Spleen (tissue), 7 donors: ENCODE data around the gene SIDT1.

Source experiments
- POLR2A ChIP-seq, 3 donors: fragments of 450-650 bp; IDR thresholded peaks; one replicate each; pipeline ENCODE4 v1.5.1; 2017; ENCODE audit warnings: antibody characterized with exemption in 3 of 3, mild to moderate bottlenecking in 1 of 3
- TF ChIP-seq, protein P1 (sequence below), 11 experiments: fragments of 200-600 bp in 7 of 11; fragments of 450-650 bp in 4 of 11; sonication (generic) in 4 of 11; IDR thresholded peaks in 8 of 11; conservative IDR thresholded peaks in 3 of 11; 1 replicate in 7 of 11; 2 replicates in 4 of 11; pipeline versions ENCODE4 v1.4.0 to v1.8.0; 2016 to 2021; ENCODE audit warnings: antibody characterized with exemption in 11 of 11, inconsistent platforms in 4 of 11, mild to moderate bottlenecking in 1 of 11
- donor health status: DM: no; HTN: no; CAD: no; lungs with moderate emphysema.
- donor health status: DM: no; HTN: no; CAD: no.
- donor health status: DM: no; HTN: no; CAD: no.

DNA sequence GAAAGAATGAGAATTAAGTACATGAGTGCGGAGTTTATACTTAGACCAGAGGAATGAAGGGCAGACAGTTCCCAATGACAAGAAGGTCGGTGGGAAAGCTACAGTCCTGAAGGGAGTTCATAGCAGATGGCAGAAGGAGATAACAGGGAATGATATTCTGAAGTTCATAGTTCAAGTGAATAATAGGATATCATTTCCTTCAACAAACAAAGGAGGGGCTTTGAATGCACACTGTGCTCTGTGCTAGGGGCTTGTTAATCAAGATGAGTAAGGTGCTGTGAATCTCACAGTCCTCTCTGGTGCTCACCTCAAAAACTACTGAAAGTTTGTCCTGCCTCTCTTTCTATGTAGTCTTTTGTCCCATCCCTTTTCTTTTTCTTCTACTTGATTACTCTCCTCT is 41.9 kb downstream of the SIDT1 start:
- TF ChIP-seq, protein P1, sequence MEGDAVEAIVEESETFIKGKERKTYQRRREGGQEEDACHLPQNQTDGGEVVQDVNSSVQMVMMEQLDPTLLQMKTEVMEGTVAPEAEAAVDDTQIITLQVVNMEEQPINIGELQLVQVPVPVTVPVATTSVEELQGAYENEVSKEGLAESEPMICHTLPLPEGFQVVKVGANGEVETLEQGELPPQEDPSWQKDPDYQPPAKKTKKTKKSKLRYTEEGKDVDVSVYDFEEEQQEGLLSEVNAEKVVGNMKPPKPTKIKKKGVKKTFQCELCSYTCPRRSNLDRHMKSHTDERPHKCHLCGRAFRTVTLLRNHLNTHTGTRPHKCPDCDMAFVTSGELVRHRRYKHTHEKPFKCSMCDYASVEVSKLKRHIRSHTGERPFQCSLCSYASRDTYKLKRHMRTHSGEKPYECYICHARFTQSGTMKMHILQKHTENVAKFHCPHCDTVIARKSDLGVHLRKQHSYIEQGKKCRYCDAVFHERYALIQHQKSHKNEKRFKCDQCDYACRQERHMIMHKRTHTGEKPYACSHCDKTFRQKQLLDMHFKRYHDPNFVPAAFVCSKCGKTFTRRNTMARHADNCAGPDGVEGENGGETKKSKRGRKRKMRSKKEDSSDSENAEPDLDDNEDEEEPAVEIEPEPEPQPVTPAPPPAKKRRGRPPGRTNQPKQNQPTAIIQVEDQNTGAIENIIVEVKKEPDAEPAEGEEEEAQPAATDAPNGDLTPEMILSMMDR (IDR thresholded peaks at IDR 0.05 in 8 of 11, conservative IDR thresholded peaks at IDR 0.05 in 3 of 11), result no peak
- TF ChIP-seq POLR2A (IDR thresholded peaks at IDR 0.05), result no peak
